Bronchial epithelial cell (primary cell): Measurements from ENCODE around the gene CHST13. TPM values are rescaled to one million over a fixed set of nuclear protein-coding genes. Genes with fewer than 3 reads are reported as not detected.

ENCODE experiments used
- DNase-seq: peaks from one replicate; pipeline ENCODE4 v3.0.0-alpha.2; 2010; ENCODE audit warnings: low read depth
- FAIRE-seq: peaks from 2 replicates; lab custom pipeline; 2011; peaks lifted over from hg19 to GRCh38; lab: Jason Lieb, UNC
- H3K27me3 ChIP-seq: 2 replicates; pipeline ENCODE4 v1.5.1; 2011; ENCODE audit warnings: low read length; ENCODE audit not compliant: control insufficient read depth, insufficient read depth
- H3K36me3 ChIP-seq: 2 replicates; pipeline ENCODE4 v1.5.1; 2011; ENCODE audit warnings: low read length; ENCODE audit not compliant: control insufficient read depth, insufficient read depth
- H3K4me3 ChIP-seq: 2 replicates; pipeline ENCODE4 v1.5.1; 2011; ENCODE audit warnings: mild to moderate bottlenecking, low read depth, low read length, control low read depth
- CTCF ChIP-seq: IDR thresholded peaks from 2 replicates; pipeline ENCODE4 v1.5.1; 2011; ENCODE audit warnings: mild to moderate bottlenecking, moderate library complexity, low read length, control low read depth, inconsistent platforms; ENCODE audit not compliant: insufficient read depth, severe bottlenecking
- total RNA-seq: library from RNA; depleted of rRNA; stranded (reverse); fragments of >200 nt; gene quantifications from 2 replicates; pipeline ENCODE4 v1.2.1, GENCODE V29; 2014

CHST13 gene
- total RNA-seq, 1 donor from 2014 or later: not detected

- Histone ChIP-seq H3K4me3 (no peak overlapping the region), H3K27me3 (no peaks in the 10 kb centered on the region), H3K36me3 (no peaks in the 10 kb centered on the region)
- no peak for TF ChIP-seq CTCF
- FAIRE-seq: no peak
- DNase-seq: no peak
These were observed 12.7 kb upstream of the CHST13 start for GRCh38 chr3:126511291-126511690.

GRCh38 chr3:126512026-126512425 lies 11.9 kb upstream of the CHST13 start:
- FAIRE-seq (no peak), DNase-seq (no peak)
- no peak for TF ChIP-seq CTCF
- Histone ChIP-seq H3K4me3 (no peak overlapping the region), H3K36me3 (no peaks in the 10 kb centered on the region), H3K27me3 (no peaks in the 10 kb centered on the region)

- Histone ChIP-seq H3K27me3 (no peaks in the 10 kb centered on the region), H3K4me3 (no peak overlapping the region), H3K36me3 (no peaks in the 10 kb centered on the region)
- no peak for FAIRE-seq
- no peak for TF ChIP-seq CTCF
- no peak for DNase-seq
These were observed 10.9 kb upstream of the CHST13 start for GRCh38 chr3:126512916-126513650.

GRCh38 chr3:126514161-126514560 lies 9.8 kb upstream of the CHST13 start:
- no peak for TF ChIP-seq CTCF
- FAIRE-seq (no peak), DNase-seq (no peak)
- H3K27me3 ChIP-seq: no peaks in the 10 kb centered on the region
- no peaks in the 10 kb centered on the region for H3K36me3 ChIP-seq
- H3K4me3 ChIP-seq: no peak overlapping the region

- H3K27me3 ChIP-seq: peaks cover 2% of the 10 kb centered on the region
These were observed 8.8 kb upstream of the CHST13 start for GRCh38 chr3:126515066-126515706.

More at GRCh38 chr3:126515066-126515706, 8.8 kb upstream of the CHST13 start:
- H3K36me3 ChIP-seq: no peaks in the 10 kb centered on the region
- no peak for TF ChIP-seq CTCF
- FAIRE-seq (no peak), DNase-seq (no peak)
- no peak overlapping the region for H3K4me3 ChIP-seq
